GM18505 (cell line): ENCODE measurements around the gene NRAS.

ENCODE experiments used
- ATAC-seq: cut with Tn5 transposase; IDR thresholded peaks from one replicate; pipeline ENCODE4 v1.9.1; 2021; ENCODE audit not compliant: unreplicated experiment
- POLR2A ChIP-seq: IDR thresholded peaks from 4 replicates; pipeline ENCODE4 v1.6.1; 2011; ENCODE audit warnings: borderline replicate concordance; ENCODE audit not compliant: insufficient read depth, insufficient read length; ENCODE audit errors: extremely low read depth

The NRAS gene

DNA sequence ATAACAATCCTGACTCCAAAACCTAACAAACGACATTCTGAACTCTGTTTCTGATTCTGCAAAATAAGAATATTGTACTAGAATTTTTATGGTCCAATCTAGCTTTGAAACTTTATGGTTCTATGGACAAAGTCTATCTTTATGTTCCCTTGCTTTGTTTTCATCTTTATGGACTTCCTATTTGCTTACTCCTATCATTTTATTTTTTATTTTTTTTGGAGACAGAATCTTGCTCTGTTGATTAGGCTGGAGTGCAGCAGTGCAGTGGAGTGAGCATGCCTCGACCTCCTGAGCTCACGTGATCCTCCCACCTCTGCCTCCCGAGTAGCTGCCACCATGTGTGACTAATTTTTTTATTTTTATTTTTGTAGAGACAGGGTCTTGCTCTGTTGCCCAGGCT, 3.6 kb downstream of the NRAS start:
- no peak for ATAC-seq
- no peak for TF ChIP-seq POLR2A

GRCh38 chr1:114710360-114710759, 6.2 kb downstream of the NRAS start:
- ATAC-seq, result no peak
- no peak for TF ChIP-seq POLR2A

DNA sequence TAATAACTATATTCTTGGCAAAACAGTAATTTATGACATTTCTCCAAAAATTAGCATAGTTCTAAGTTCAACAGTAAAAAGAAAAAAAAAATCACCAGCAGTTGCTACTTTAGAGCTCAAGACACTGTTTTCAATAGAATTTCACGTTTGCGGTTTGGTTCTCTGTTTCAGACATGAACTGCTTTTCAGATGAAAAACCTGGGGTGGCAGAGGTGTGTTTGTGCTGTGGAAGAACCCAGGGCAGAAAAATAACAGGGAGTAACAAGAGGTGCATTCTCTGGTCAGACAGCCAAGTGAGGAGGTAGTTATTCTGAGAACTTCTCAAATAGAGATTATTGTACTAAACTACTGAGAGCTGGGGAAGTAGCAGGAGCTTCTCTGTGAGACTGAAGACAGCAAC, 9.0 kb downstream of the NRAS start:
- no peak for TF ChIP-seq POLR2A
- no peak for ATAC-seq

GRCh38 chr1:114703242-114703641, 13.3 kb downstream of the NRAS start:
- ATAC-seq, result no peak
- no peak for TF ChIP-seq POLR2A

DNA sequence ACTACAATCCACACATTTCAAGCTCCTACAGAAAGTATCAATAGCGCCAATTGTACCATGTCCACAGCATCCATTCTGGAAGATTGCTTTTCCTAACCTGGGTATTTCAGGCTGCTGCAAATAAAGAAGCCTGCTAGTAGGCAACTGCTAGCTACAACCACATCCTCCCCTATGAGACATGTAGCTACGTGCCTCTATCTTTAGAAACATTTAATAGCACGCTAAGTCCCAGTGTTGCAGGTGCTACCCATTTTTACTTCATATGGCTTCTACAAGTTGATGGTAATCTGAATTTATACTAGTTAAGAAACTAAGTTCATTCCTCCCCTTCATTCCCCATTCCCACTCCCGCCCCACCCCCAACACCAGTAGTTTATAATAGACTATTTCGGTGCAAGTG, 13.8 kb downstream of the NRAS start:
- no peak for TF ChIP-seq POLR2A
- ATAC-seq, result no peak

GRCh38 chr1:114701931-114702330, 14.6 kb downstream of the NRAS start:
- no peak for ATAC-seq
- no peak for TF ChIP-seq POLR2A

DNA sequence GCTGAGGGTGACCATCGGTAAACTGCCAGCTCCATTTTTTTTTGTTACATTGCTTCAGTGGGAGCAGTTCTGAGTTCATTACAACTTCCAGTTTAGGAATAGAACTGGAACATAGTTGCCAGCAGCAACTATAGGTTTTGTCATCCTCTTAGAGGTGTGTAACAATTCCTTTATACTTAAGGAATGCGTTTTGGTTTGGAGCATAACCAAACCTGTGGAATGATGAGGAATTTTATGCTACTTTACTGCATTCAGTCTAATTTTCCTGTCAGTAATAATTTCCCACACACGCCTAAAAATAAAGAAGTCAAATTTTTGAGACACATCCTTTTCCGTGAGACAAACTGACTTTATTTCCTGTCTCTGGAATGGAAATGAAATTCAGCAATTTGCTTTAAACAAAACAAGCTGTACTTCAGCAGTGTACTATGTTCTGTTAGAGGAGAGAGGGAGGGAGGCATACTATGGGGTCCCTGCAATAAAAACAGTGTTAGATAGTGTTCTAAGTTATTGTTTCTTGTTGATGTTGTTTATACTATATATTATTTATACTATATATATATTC, 16.5 kb downstream of the NRAS start:
- no peak for TF ChIP-seq POLR2A
- ATAC-seq, result no peak

DNA sequence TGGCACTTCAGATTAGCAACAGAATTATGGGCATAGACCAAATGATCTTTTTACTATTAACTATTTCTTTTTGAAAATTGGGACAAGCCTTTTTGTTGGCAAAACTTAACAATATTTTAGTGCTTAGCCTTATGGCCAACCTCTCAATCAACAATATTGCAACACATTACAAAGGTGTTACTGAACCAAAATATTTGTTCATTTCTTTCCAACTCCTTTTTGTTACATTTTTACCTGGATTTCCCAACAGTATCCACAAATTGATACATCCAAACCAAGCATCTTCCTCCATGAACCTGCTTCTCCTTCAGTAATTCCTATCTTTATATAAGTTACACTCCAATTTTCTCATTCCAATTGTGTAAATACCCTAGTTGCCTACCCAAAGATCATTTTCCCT, 19.8 kb downstream of the NRAS start:
- TF ChIP-seq POLR2A, result no peak
- ATAC-seq, result no peak

GRCh38 chr1:114695430-114696058, 21.0 kb downstream of the NRAS start, which contains the start of gene AMPD1:
AMPD1 (minus strand) TSS chr1:114695546; CDS start chr1:114695471, 75 bp downstream.
- TF ChIP-seq POLR2A, result no peak

DNA sequence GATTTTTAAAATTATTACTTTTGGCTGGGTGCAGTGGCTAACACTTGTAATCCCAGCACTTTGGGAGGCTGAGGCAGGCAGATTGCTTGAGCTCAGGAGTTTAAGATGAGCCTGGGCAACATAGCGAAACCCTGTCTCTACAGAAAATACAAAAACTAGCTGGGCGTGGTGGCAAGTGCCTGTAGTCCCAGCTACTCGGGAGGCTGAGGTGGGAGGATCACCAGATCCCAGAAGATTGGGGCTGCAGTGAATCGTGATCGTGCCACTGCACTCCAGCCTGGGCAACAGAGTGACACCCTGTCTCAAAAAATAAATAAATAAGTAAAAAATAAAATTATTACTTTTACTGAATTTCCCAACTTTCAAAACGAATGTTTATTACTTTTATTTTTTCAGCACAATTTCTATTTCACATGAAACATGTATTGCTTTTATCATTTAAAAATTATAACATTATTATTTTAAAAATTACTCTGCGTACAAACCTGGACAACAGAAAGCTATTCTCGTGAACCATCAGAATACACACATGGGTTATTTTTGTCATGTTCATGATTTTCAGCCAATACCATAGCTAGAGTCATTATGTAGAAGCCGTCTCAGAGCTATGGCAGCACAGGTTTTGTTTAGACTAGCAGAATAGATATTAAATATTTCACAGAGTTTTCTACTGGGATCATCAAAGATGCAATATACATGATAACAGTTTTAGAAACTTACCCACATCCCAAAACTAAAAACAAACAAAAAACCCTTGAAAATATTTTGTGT, 21.8 kb downstream of the NRAS start:
- no peak for TF ChIP-seq POLR2A
- no peak for ATAC-seq

More at GRCh38 chr1:114695430-114696058, 21.0 kb downstream of the NRAS start, which contains the start of gene AMPD1:
- ATAC-seq, result no peak

DNA sequence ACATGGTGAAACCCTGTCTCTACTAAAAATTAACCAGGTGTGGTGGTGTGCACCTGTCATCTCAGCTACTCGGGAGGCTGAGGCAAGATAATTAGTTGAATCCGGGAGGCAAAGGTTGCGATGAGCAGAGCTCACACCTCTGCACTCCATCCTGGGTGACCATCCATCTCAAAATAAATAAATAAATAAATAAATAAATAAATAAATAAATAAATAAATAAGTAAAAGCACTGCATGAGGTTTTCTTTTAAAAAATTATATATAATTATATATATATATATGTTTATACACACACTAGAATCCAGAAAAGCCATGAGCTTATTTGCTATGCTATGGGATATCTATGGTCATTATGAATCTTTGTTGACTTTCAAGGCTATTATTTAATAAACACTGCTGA, 23.6 kb downstream of the NRAS start:
- TF ChIP-seq POLR2A, result no peak
- ATAC-seq, result no peak

DNA sequence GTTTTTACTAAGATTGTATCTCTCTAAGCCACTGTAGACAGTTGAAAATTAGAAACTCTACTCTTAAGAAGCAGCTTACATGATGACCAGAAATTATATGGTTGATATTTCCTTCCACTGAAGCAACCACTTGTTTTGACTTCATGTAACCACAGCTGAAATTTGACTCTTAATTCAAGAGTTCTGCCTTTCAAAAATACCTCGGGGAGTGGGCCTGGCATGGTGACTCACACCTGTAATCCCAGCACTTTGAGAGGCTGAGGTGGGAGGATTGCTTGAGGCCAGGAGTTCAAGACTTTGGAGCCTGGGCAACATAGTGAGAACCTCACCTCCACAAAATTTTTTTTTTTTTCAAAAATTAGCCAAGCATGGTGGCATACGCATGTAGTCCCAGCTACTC, 25.5 kb downstream of the NRAS start:
- TF ChIP-seq POLR2A, result no peak
- no peak for ATAC-seq

DNA sequence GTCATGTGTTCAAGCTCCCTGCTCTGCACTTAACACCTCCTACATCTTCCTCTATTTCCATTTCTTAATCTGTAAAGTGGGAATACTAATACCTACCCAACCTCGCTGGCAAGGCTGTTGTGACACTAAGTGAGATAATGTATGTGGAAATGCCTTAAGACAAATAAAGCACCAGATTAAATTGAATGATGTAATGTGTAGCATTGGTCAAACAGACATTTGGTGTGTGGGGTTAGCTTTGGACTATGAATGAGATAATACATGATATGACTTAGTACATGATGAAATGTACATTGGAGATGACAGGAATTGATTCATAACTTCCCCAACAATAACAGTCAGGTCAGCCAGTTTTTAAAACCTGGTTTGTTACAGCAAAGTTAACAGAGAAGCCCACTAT, 26.4 kb downstream of the NRAS start:
- no peak for TF ChIP-seq POLR2A
- no peak for ATAC-seq

DNA sequence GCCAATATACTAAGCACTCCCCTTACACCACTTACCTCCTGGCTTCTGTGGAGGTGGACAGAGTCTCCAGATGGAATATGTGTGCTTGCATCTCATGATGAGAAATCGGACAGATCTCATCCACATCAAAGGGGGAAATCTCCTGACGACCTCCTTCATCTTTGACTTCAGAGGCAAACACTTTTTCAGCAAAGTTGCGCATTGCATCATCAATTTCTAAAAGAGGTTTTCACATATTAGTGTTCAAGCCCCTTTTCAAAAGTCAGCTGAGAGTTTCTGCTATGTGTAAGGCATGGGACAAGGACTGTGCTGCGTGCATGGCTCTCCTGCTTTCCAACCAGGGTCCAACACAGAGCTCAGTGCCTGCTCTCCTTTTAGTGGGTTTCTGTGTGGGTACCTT, 28.0 kb downstream of the NRAS start:
- ATAC-seq, result no peak
- TF ChIP-seq POLR2A, result no peak
